Panc1 (cell line): ENCODE data around the gene BARHL1. TPM values are rescaled to one million over a fixed set of nuclear protein-coding genes. Genes with fewer than 3 reads are reported as not detected.

Experiments
- ATAC-seq: fragments of 200-7000 bp; cut with Tn5 transposase; 2 replicates; pipeline ENCODE4 v1.9.1; 2020; ENCODE audit warnings: mild to moderate bottlenecking, moderate library complexity
- BruUV-seq: library from RNA; stranded (reverse); fragments of 400-500 nt; replicated peaks from 2 replicates; lab custom pipeline; 2021; lab: Mats Ljungman, UMichigan
- CTCF ChIA-PET: fragments of 300-600 bp; sonication (Branson Sonifier 250); formaldehyde crosslinking; loops from one replicate; lab custom pipeline; 2022; ENCODE audit warnings: antibody characterized with exemption; lab: Charles Lee
- POLR2A ChIA-PET: fragments of 300-600 bp; sonication (Branson Sonifier 250); formaldehyde crosslinking; loops from one replicate; lab custom pipeline; 2022; ENCODE audit warnings: antibody characterized with exemption; lab: Charles Lee
- DNase-seq: peaks from one replicate; pipeline ENCODE4 v3.0.0-alpha.2; 2010; ENCODE audit warnings: low read depth, low spot score
- H3K27ac ChIP-seq: 2 replicates; pipeline ENCODE4 v1.5.1; 2011; ENCODE audit warnings: mild to moderate bottlenecking, low read length, inconsistent platforms
- H3K27me3 ChIP-seq: fragments of 200-500 bp; sonication (Bioruptor generic); 2 replicates; pipeline ENCODE4 v1.6.0; 2014; ENCODE audit warnings: low read length, inconsistent platforms; ENCODE audit not compliant: control insufficient read depth, insufficient read depth
- H3K36me3 ChIP-seq: fragments of 200-500 bp; sonication (Bioruptor generic); 2 replicates; pipeline ENCODE4 v1.5.1; 2014; ENCODE audit warnings: inconsistent platforms, mild to moderate bottlenecking, low read length, moderate library complexity; ENCODE audit not compliant: control insufficient read depth, insufficient read depth
- H3K4me1 ChIP-seq: 2 replicates; pipeline ENCODE4 v1.5.1; 2011; ENCODE audit warnings: inconsistent platforms, mild to moderate bottlenecking, low read length, moderate library complexity; ENCODE audit not compliant: control insufficient read depth, insufficient read depth
- H3K4me3 ChIP-seq, 2 experiments: 2 replicates each; pipeline ENCODE4 v1.5.1; 2011 to 2012; ENCODE audit warnings: low read depth in 2 of 2, low read length in 2 of 2, mild to moderate bottlenecking in 2 of 2, inconsistent platforms in 1 of 2, moderate library complexity in 1 of 2
- H3K9me3 ChIP-seq: fragments of 200-500 bp; sonication (Bioruptor generic); 2 replicates; pipeline ENCODE4 v1.5.1; 2014; ENCODE audit warnings: low read depth, mild to moderate bottlenecking, inconsistent platforms, low read length, moderate library complexity; ENCODE audit not compliant: control insufficient read depth, insufficient read depth
- POLR2AphosphoS5 ChIP-seq: IDR thresholded peaks from 2 replicates; pipeline ENCODE4 v1.6.1; 2012; ENCODE audit warnings: mild to moderate bottlenecking, low read depth, low read length, moderate library complexity
- SIN3A ChIP-seq: IDR thresholded peaks from 2 replicates; pipeline ENCODE4 v1.6.1; 2012; ENCODE audit warnings: low read depth, mild to moderate bottlenecking, low read length, moderate library complexity, borderline replicate concordance; ENCODE audit not compliant: insufficient read depth
- TCF7L2 ChIP-seq: IDR thresholded peaks from 2 replicates; pipeline ENCODE4 v1.6.1; 2011; ENCODE audit warnings: mild to moderate bottlenecking, low read depth, low read length, inconsistent platforms
- in situ Hi-C: cut with HindIII; loops from 2 replicates; pipeline ENCODE4 v1.10.0; 2016; ENCODE audit warnings: low sequenced_read_pairs, low pct_unique_long_range_greater_than_20kb
- intact Hi-C: fragments of 100-400 bp; cut with micrococcal nuclease; formaldehyde crosslinking; loops from one replicate; pipeline ENCODE4 v1.10.0; 2022; ENCODE audit not compliant: unreplicated experiment
- total RNA-seq: library from RNA; stranded (reverse); gene quantifications from one replicate; pipeline ENCODE4 v1.2.1, GENCODE V29; 2021; ENCODE audit not compliant: unreplicated experiment
- TF ChIP-seq, protein P1 (sequence below), 2 experiments: IDR thresholded peaks; 2 replicates each; pipeline ENCODE4 v1.6.1; 2011 to 2012; ENCODE audit warnings: low read depth in 2 of 2, control low read depth in 1 of 2, low read length in 1 of 2, mild to moderate bottlenecking in 1 of 2, moderate library complexity in 1 of 2; ENCODE audit not compliant: insufficient read depth in 1 of 2
- TF ChIP-seq, protein P2 (sequence below): fragments of 450-650 bp; IDR thresholded peaks from 2 replicates; pipeline ENCODE4 v1.5.1; 2017; ENCODE audit warnings: mild to moderate bottlenecking

BARHL1 gene
- total RNA-seq, 1 experiment from 2014 or later, result not detected

DNA sequence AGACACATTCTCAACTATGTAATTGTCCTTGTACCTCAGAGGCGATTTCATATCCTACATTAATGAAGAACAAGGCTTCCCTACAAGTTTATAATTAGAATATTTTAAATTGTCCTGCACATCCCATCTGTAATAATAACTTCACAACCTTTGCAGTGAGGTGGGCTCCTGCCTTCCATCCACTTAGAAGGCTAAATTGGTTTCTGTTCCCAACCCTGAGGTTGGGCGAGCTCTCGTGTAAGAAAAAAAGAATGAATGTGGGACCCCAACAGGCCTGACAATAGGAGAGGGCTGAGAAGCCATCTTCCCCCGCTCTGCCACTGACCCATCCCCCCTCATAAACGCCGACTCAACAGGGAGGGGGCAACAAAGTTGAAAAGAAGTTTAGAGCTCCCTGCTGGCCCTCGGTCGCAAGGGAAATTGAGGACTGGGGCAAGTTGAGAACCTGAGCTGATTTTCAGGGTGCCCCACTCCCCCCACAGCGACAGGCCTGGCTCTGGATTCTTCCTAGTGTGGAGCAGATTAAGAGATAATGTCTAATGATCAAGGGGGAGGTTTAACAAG, 9.4 kb downstream of the BARHL1 start:
- no peaks in the 10 kb centered on the region for H3K9me3 ChIP-seq

GRCh38 chr9:132592451-132592850, 10.0 kb downstream of the BARHL1 start:
- POLR2A ChIA-PET, result no interaction called here
- no TSS peak for BruUV-seq
- H3K9me3 ChIP-seq, result no peaks in the 10 kb centered on the region
- H3K27me3 ChIP-seq, result no peaks in the 10 kb centered on the region; the same call in 1 of the 2 replicates
- ATAC-seq (no peak), DNase-seq (no peak)
- in situ Hi-C loops, result no loop called here
- H3K4me1 ChIP-seq, result no peaks in the 10 kb centered on the region
- H3K36me3 ChIP-seq, result no peaks in the 10 kb centered on the region
- no peak overlapping the region for H3K27ac ChIP-seq
- TF ChIP-seq, protein P1, sequence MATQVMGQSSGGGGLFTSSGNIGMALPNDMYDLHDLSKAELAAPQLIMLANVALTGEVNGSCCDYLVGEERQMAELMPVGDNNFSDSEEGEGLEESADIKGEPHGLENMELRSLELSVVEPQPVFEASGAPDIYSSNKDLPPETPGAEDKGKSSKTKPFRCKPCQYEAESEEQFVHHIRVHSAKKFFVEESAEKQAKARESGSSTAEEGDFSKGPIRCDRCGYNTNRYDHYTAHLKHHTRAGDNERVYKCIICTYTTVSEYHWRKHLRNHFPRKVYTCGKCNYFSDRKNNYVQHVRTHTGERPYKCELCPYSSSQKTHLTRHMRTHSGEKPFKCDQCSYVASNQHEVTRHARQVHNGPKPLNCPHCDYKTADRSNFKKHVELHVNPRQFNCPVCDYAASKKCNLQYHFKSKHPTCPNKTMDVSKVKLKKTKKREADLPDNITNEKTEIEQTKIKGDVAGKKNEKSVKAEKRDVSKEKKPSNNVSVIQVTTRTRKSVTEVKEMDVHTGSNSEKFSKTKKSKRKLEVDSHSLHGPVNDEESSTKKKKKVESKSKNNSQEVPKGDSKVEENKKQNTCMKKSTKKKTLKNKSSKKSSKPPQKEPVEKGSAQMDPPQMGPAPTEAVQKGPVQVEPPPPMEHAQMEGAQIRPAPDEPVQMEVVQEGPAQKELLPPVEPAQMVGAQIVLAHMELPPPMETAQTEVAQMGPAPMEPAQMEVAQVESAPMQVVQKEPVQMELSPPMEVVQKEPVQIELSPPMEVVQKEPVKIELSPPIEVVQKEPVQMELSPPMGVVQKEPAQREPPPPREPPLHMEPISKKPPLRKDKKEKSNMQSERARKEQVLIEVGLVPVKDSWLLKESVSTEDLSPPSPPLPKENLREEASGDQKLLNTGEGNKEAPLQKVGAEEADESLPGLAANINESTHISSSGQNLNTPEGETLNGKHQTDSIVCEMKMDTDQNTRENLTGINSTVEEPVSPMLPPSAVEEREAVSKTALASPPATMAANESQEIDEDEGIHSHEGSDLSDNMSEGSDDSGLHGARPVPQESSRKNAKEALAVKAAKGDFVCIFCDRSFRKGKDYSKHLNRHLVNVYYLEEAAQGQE (IDR thresholded peaks at IDR 0.05; ENCODE audit: insufficient read depth in 1 of 2, low read depth in 2 of 2, low read length in 1 of 2), result no peak
- TF ChIP-seq SIN3A (no peak), POLR2AphosphoS5 (no peak), TCF7L2 (no peak)
- TF ChIP-seq, protein P2, sequence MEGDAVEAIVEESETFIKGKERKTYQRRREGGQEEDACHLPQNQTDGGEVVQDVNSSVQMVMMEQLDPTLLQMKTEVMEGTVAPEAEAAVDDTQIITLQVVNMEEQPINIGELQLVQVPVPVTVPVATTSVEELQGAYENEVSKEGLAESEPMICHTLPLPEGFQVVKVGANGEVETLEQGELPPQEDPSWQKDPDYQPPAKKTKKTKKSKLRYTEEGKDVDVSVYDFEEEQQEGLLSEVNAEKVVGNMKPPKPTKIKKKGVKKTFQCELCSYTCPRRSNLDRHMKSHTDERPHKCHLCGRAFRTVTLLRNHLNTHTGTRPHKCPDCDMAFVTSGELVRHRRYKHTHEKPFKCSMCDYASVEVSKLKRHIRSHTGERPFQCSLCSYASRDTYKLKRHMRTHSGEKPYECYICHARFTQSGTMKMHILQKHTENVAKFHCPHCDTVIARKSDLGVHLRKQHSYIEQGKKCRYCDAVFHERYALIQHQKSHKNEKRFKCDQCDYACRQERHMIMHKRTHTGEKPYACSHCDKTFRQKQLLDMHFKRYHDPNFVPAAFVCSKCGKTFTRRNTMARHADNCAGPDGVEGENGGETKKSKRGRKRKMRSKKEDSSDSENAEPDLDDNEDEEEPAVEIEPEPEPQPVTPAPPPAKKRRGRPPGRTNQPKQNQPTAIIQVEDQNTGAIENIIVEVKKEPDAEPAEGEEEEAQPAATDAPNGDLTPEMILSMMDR, result no peak
- CTCF ChIA-PET, result no interaction called here
- no peak overlapping the region for H3K4me3 ChIP-seq
- intact Hi-C loops, result no loop called here

More for the DNA sequence above, 9.4 kb downstream of the BARHL1 start:
- no TSS peak for BruUV-seq
- Histone ChIP-seq H3K4me1 (no peaks in the 10 kb centered on the region), H3K36me3 (no peaks in the 10 kb centered on the region), H3K4me3 (no peak overlapping the region), H3K27me3 (no peaks in the 10 kb centered on the region; the same call in 1 of the 2 replicates), H3K27ac (no peak overlapping the region)
- intact Hi-C loops (no loop called here), in situ Hi-C loops (no loop called here)
- CTCF ChIA-PET, result no interaction called here
- DNase-seq, result no peak
- POLR2A ChIA-PET, result no interaction called here
- ATAC-seq, result no peak
- TF ChIP-seq TCF7L2, result no peak
- TF ChIP-seq POLR2AphosphoS5, result no peak
- no peak for TF ChIP-seq SIN3A
- TF ChIP-seq, protein P2, result no peak
